ENCODE results near the gene ZNF654. TPM values are rescaled to one million over a fixed set of nuclear protein-coding genes. Genes with fewer than 3 reads are reported as not detected.

The ZNF654 gene
- total RNA-seq, 1 donor from 2014 or later, result 25.7 TPM

Other genes starting within 250 kb of the ZNF654 start
- 70.1 TPM for gene CGGBP1, start 250 bp upstream of the ZNF654 start, total RNA-seq
- gene C3orf38, start 90.7 kb downstream of the ZNF654 start, total RNA-seq, result 23.1 TPM

Measured in ureter (tissue), 1 donor.